ENCODE data around the gene IFNAR2. TPM values are rescaled to one million over a fixed set of nuclear protein-coding genes. Genes with fewer than 3 reads are reported as not detected.

IFNAR2 gene
- total RNA-seq, 2 donors from 2014 or later, result 12.2 to 12.9 TPM

GRCh38 chr21:33189824-33190223 is 39.9 kb upstream of the IFNAR2 start:
- intact Hi-C loops (cut with DNase I), result loop anchor here (10.0 kb wide), 1 partner anchor 255 kb away; no protein-coding TSS in a partner anchor
- 52 to 56% methylated on average over 3 of the region's 3 CpGs for WGBS, 2 donors
- ATAC-seq, result no peak
- H3K27me3 ChIP-seq, result no peaks in the 10 kb centered on the region
- DNase-seq, result no peak
- no peak for TF ChIP-seq POLR2A (IDR thresholded peaks at IDR 0.05)
- TF ChIP-seq CTCF (IDR thresholded peaks at IDR 0.05), result no peak
- H3K9me3 ChIP-seq, result no peaks in the 10 kb centered on the region
- no peak overlapping the region for H3K4me3 ChIP-seq
- H3K27ac ChIP-seq, result no peak overlapping the region
- H3K36me3 ChIP-seq (replicated peaks in 1 of 2; ENCODE audit: insufficient read depth in 1 of 2, low read depth in 2 of 2), result no peaks in the 10 kb centered on the region
- H3K4me1 ChIP-seq, result no peaks in the 10 kb centered on the region

- no peak overlapping the region for H3K4me3 ChIP-seq
- WGBS, 2 donors, result 6 to 9% methylated on average over 12 to 14 of the region's 14 CpGs
- intact Hi-C loops (cut with DNase I), result no loop called here
Observed at GRCh38 chr21:33196941-33197374, 32.8 kb upstream of the IFNAR2 start.

GRCh38 chr21:33197496-33197895 is 32.2 kb upstream of the IFNAR2 start:
- TF ChIP-seq POLR2A (IDR thresholded peaks at IDR 0.05), result no peak
- no peak for TF ChIP-seq CTCF (IDR thresholded peaks at IDR 0.05)
- H3K36me3 ChIP-seq (replicated peaks in 1 of 2; ENCODE audit: insufficient read depth in 1 of 2, low read depth in 2 of 2), result no peaks in the 10 kb centered on the region
- ATAC-seq (peak; percentile 10), DNase-seq (peak in 3 of 4 donors; percentile 27 to 39 (median 32))
- intact Hi-C loops (cut with DNase I), result no loop called here
- peaks cover 21% of the 10 kb centered on the region for H3K4me1 ChIP-seq
- H3K27ac ChIP-seq, result peak overlapping the region in 3 of 4 donors; percentile 10 to 68 (median 38)
- 8 to 9% methylated on average over 4 of the region's 4 CpGs for WGBS, 2 donors
- no peaks in the 10 kb centered on the region for H3K9me3 ChIP-seq
- H3K27me3 ChIP-seq, result no peaks in the 10 kb centered on the region
- H3K4me3 ChIP-seq, result no peak overlapping the region

More at GRCh38 chr21:33196941-33197374, 32.8 kb upstream of the IFNAR2 start:
- H3K9me3 ChIP-seq, result no peaks in the 10 kb centered on the region
- no peaks in the 10 kb centered on the region for H3K36me3 ChIP-seq (replicated peaks in 1 of 2; ENCODE audit: insufficient read depth in 1 of 2, low read depth in 2 of 2)
- DNase-seq, result peak; percentile 63 to 74 (median 70)
- peak overlapping the region; percentile 10 to 68 (median 43) for H3K27ac ChIP-seq
- TF ChIP-seq CTCF (IDR thresholded peaks at IDR 0.05) (peak; percentile 38 to 78 (median 76)), POLR2A (IDR thresholded peaks at IDR 0.05) (no peak)
- peaks cover 21% of the 10 kb centered on the region for H3K4me1 ChIP-seq
- H3K27me3 ChIP-seq, result no peaks in the 10 kb centered on the region
- peak; percentile 72 for ATAC-seq

- Histone ChIP-seq H3K36me3 (replicated peaks in 1 of 2; ENCODE audit: insufficient read depth in 1 of 2, low read depth in 2 of 2) (no peaks in the 10 kb centered on the region), H3K4me3 (no peak overlapping the region), H3K9me3 (no peaks in the 10 kb centered on the region), H3K27ac (peak overlapping the region in 1 of 4 donors; percentile 68), H3K27me3 (no peaks in the 10 kb centered on the region), H3K4me1 (peaks cover 28% of the 10 kb centered on the region)
- peak in 3 of 4 donors; percentile 13 to 79 (median 33) for DNase-seq
- no peak for ATAC-seq
- intact Hi-C loops (cut with DNase I), result no loop called here
- TF ChIP-seq CTCF (IDR thresholded peaks at IDR 0.05), result no peak
- peak in 1 of 3 donors; percentile 21 for TF ChIP-seq POLR2A (IDR thresholded peaks at IDR 0.05)
- WGBS, 2 donors, result 25 to 34% methylated on average over 9 of the region's 9 CpGs
Observed at GRCh38 chr21:33198346-33199099, 31.2 kb upstream of the IFNAR2 start.
